RWPE1 (cell line): ENCODE measurements around the gene ADRA2A.
A peak's percentile ranks its signal among the peaks of the same experiment; 100 is the strongest.

ENCODE experiments used
- CTCF ChIA-PET: fragments of 350-600 bp; sonication (Branson Sonifier 250); formaldehyde crosslinking; extraction: SDS; loops from one replicate; lab custom pipeline; 2021; lab: Yijun Ruan, JAX
- POLR2A ChIA-PET: fragments of 400-600 bp; formaldehyde crosslinking; extraction: SDS; loops from one replicate; lab custom pipeline; 2020; ENCODE audit warnings: antibody characterized with exemption; ENCODE audit not compliant: low non-redundant PET; lab: Yijun Ruan, JAX
- DNase-seq: peaks from one replicate; pipeline ENCODE4 v3.0.0; 2012; ENCODE audit warnings: low spot score
- H3K27ac ChIP-seq: fragments of 450-650 bp; 2 replicates; pipeline ENCODE4 v1.5.1; 2017
- TF ChIP-seq, protein P1 (sequence below): fragments of 450-650 bp; conservative IDR thresholded peaks from 2 replicates; pipeline ENCODE4 v1.5.1; 2017; ENCODE audit warnings: low read depth, mild to moderate bottlenecking

The ADRA2A gene

DNA sequence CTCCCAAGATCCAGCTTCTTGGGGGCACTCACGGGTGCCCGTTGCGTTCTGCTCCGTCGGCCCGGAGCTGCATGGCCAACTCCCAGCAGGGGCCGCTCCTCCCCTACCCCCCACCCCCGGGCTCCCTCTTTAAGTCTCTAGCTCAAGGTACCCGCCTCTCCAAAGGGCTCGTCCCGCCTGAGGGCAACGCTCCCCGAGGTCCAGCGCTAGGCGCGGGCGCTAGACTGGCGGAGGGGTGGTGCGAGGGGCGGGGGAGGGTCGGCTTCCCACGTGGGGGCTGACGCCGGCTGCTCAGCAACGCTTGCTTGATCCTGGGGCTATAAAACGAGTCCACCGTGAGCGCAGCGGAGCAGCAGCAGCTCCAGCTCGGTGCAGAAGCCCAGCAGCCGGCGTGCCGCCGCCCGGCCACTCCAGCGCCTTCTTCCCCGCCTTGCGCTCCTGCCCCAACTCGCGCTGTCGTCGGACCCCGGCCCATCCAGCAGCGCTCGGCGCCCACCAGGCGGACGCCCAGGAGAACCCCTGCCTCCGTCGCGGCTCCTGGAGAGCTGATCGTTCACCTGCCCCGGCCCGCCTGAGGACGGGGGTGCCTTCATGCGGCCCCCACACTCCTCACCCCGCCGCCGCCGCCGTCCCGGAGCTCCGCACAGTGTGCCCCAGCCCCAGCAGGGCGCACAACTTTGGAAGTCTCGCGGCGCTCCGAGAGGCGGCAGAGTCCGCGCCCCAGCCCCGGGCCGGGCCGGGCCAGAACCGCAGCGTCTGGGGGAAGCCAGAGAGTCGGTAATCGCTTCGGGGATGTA is at the start of gene ADRA2A:
Gene ADRA2A (plus strand): TSS at position 348 of the 797 bp plus-strand sequence. CDS start 968 bp downstream, outside the sequence.
- ChIA-PET POLR2A (no interaction called here), CTCF (interaction anchor here (0.5 to 1.9 kb wide), 17 partner anchors 9 to 1997 kb away, joined by 3 to 11 read pairs (median 3); no protein-coding TSS in a partner anchor)
- H3K27ac ChIP-seq, result no peak within 1 kb of the TSS
- no peak for DNase-seq
- TF ChIP-seq, protein P1, sequence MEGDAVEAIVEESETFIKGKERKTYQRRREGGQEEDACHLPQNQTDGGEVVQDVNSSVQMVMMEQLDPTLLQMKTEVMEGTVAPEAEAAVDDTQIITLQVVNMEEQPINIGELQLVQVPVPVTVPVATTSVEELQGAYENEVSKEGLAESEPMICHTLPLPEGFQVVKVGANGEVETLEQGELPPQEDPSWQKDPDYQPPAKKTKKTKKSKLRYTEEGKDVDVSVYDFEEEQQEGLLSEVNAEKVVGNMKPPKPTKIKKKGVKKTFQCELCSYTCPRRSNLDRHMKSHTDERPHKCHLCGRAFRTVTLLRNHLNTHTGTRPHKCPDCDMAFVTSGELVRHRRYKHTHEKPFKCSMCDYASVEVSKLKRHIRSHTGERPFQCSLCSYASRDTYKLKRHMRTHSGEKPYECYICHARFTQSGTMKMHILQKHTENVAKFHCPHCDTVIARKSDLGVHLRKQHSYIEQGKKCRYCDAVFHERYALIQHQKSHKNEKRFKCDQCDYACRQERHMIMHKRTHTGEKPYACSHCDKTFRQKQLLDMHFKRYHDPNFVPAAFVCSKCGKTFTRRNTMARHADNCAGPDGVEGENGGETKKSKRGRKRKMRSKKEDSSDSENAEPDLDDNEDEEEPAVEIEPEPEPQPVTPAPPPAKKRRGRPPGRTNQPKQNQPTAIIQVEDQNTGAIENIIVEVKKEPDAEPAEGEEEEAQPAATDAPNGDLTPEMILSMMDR, result no peak

GRCh38 chr10:111030042-111030750 is 46.6 kb upstream of the ADRA2A start:
- ChIA-PET POLR2A (no interaction called here), CTCF (interaction anchor here (0.6 kb wide), 1 partner anchor 81 kb away, joined by 3 read pairs; no protein-coding TSS in a partner anchor)
- DNase-seq, result no peak
- TF ChIP-seq, protein P1, result no peak
- no peak overlapping the region for H3K27ac ChIP-seq

DNA sequence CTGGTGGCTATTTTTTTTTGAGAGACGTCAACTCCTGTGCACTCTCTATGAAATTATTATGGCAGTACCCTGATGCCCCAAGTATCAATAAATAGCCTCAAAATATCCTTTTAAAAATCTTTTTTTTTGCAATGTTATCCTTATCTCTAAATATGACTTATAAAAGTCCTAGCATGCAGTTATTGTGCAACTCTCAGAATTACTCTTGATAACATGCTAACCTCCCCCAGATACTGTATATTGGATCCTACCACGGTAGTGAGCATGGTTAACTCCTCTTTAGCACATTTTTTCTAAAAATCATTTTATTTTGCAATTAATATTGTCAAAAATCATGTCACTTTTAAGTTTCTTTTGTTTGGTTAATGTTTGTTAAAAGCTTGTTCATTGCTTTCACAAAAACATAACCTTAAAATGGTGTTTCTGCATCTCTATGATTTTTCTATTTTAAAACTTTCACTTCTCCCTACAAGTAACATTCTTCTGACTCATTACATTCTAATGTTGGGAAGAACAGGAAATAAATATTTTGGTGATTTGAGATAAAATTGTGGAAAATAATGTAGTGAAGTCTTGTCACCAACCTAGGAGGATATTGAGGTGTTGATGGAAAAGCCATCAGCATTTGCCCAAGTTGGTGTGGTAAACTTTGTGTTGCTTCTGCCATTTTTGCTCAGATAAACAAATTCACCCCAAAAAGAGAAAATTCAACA is 42.1 kb upstream of the ADRA2A start:
- CTCF ChIA-PET, result interaction anchor here (0.6 kb wide), 1 partner anchor 1175 kb away, joined by 4 read pairs; no protein-coding TSS in a partner anchor
- H3K27ac ChIP-seq, result no peak overlapping the region
- TF ChIP-seq, protein P1, result no peak
- POLR2A ChIA-PET, result no interaction called here
- DNase-seq, result no peak

GRCh38 chr10:111035542-111035941 is 41.3 kb upstream of the ADRA2A start:
- DNase-seq, result no peak
- TF ChIP-seq, protein P1, result no peak
- ChIA-PET CTCF (no interaction called here), POLR2A (no interaction called here)
- H3K27ac ChIP-seq, result no peak overlapping the region

DNA sequence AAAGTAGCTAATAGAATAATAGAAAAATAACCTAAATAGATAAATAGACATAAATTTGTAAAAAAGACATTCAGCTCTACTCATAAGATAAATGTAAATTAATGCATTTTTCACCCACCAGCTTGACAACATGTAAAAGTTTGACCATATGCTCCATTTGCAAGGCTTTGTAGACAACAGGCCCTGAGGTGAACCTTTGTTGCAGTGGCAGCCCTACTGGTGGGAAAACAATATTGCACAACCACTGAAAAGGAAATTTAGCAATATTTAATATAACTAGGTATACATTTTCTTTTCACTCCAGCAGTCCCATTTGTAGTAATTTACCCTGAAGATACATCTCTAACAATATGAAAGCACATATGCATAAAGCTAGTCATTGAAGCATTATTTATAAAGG is 39.0 kb upstream of the ADRA2A start:
- TF ChIP-seq, protein P1, result no peak
- peak; percentile 8 for DNase-seq
- POLR2A ChIA-PET, result no interaction called here

DNA sequence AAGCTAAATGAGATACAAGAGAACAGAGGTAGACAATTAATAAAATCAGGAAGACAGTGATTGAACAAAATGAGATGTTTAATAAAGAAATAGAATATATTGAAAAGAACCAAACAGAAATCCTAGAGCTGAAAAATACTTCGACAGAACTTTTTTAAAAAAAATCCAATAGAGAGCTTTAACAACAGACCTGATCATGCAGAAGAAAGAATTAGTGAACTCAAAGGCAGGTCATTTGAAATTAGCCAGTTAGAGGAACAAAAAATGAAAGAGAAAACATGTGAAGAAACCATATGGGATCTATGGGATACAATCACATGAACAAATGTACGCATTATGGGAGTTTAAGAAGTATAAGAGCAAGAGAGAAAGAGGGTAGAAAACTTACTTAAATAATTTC is 37.3 kb upstream of the ADRA2A start:
- DNase-seq, result no peak
- CTCF ChIA-PET, result interaction anchor here (0.6 kb wide), 1 partner anchor 14 kb away, joined by 3 read pairs; no protein-coding TSS in a partner anchor
- H3K27ac ChIP-seq, result no peak overlapping the region
- POLR2A ChIA-PET, result no interaction called here
- TF ChIP-seq, protein P1, result no peak

More for the DNA sequence above, 39.0 kb upstream of the ADRA2A start:
- CTCF ChIA-PET, result interaction anchor here (0.9 to 1.4 kb wide), 2 partner anchors 198 to 411 kb away, joined by 3 to 4 read pairs; no protein-coding TSS in a partner anchor
- H3K27ac ChIP-seq, result no peak overlapping the region
